Umbilical cord (tissue), 2 donors: ENCODE data around the gene ARSH. TPM values are rescaled to one million over a fixed set of nuclear protein-coding genes. Genes with fewer than 3 reads are reported as not detected.
"Not testable (repeated sequence)": the region's sequence is repeated elsewhere in the genome, so short reads cannot be mapped to it uniquely, and the experiment has no call there.

Experiments
- DNase-seq: peaks from one replicate; pipeline ENCODE4 v3.0.0-alpha.2; 2015; ENCODE audit warnings: low spot score
- total RNA-seq: library from RNA; depleted of rRNA; stranded (reverse); fragments of >200 nt; gene quantifications from one replicate; pipeline ENCODE4 v1.2.3, GENCODE V29; 2014; ENCODE audit warnings: low replicate concordance; ENCODE audit not compliant: insufficient read depth

The ARSH gene
- total RNA-seq: not detected

DNA sequence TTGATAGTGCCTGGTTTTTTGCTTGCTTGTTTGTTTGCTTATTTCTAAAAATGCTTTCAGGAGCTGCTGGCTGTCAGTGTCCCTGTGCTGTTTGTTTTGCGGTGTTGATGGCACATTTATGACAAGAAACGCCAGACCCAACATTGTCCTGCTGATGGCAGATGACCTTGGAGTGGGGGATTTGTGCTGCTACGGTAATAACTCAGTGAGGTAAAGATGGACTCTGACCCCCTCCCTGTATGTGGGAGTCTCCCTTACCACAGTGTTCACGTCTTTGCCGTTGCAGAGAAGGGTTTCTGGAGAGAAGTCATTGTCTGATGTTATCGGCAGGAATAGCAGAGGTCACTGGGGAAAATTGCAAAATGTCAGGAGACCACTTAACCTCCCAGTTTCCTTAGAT is at the start of gene ARSH:
Gene ARSH, plus strand, starts transcription at position 52 of the 400 bp plus-strand sequence. Its CDS starts 67 bp downstream, at position 119.
- no peak for DNase-seq

DNA sequence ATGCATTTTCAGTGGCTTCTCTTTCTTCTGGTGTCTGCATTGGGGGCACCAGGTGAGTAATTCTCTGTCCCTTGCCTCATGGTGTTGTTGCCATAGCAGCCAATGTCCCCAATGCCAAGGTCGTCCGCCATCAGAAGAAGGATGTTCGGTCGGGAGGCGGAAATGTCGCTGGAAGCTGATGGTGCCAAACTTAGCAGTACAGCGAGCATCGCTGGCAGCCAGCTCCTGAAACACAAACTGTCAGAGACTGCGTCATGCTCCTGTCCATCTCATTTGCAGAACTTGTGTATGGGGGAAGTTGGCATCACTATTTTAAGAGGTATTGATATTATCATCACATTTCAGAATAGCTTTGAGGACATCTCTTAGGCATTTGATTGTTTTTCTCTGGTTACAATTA is 48.1 kb upstream of the ARSH start:
- no peak for DNase-seq

DNA sequence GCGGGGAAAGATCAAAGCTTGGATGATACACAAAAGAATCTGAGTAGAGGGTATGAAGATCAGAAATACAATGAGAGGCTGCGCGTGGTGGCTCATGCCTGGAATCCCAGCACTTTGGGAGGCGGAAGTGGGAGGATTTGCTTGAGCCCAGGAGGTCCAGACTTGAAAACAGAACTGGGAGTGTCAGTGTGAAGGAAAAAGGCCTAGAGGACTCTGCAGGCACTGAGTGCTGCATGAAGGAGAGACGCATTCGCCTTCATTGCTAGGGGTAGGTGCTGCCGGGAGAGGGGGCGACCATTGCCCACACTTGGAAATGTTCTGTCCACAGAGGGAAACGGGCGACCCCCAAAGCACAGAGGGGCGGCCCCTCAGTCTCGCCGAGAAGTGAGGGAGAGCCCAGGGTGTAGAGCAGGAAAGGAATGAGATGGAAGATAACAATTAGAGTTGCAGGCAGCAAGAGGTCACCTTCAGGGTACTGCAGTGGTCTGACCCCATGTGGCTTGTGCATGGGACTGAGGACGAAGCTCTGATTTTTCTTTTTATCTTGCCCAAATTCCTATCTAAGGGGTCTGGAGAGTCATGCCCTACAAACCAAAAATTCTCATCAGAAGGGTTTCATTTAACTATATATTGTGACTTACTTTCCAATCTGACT is 45.4 kb upstream of the ARSH start:
- DNase-seq: no peak

- no peak for DNase-seq
Observed at GRCh38 chrX:2962381-2962780, 44.0 kb upstream of the ARSH start.

DNA sequence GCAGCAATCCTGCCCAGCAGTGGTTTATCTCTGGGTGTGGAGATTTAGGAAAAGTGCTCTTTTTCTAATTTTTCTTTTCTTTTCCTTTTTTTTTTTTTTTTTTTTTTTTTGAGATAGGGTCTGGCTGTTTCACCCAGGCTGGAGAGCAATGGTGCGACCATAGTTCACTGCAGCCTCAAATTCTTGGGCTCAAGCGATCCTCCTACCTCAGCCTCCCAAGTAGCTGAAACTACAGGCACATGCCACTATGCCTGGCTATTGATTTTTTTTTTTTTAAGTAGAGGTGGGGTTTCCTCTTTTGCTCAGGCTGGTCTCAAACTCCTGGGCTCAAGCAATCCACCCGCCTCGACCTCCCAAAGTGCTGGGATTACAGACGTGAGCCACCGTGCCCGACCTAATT is 42.9 kb upstream of the ARSH start:
- not testable (repeated sequence) for DNase-seq

- DNase-seq: peak; percentile 72
Observed at GRCh38 chrX:2963992-2964794, 42.2 kb upstream of the ARSH start.

DNA sequence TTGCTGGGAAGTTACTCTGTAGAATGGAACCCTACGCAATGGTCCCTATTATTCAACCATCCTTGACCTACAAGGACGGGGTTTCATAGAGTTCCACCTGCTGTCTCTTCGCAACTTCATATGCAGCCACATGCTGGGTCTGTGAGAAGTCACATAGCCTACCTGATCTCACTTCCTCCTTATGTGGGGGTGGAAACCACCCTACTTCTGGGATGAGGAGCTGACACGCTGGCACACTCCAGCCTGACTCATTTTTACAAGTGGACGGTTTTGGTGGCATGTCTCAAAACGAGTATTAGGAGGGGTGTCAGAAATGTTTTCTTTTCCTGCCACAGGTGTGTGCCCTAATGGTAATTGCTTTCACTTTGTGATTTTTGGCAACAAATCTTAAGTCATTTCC is 40.4 kb upstream of the ARSH start:
- DNase-seq: no peak

- no peak for DNase-seq
Observed at GRCh38 chrX:2967012-2967411, 39.3 kb upstream of the ARSH start.

- DNase-seq: no peak
Observed at GRCh38 chrX:2967584-2967983, 38.8 kb upstream of the ARSH start.

DNA sequence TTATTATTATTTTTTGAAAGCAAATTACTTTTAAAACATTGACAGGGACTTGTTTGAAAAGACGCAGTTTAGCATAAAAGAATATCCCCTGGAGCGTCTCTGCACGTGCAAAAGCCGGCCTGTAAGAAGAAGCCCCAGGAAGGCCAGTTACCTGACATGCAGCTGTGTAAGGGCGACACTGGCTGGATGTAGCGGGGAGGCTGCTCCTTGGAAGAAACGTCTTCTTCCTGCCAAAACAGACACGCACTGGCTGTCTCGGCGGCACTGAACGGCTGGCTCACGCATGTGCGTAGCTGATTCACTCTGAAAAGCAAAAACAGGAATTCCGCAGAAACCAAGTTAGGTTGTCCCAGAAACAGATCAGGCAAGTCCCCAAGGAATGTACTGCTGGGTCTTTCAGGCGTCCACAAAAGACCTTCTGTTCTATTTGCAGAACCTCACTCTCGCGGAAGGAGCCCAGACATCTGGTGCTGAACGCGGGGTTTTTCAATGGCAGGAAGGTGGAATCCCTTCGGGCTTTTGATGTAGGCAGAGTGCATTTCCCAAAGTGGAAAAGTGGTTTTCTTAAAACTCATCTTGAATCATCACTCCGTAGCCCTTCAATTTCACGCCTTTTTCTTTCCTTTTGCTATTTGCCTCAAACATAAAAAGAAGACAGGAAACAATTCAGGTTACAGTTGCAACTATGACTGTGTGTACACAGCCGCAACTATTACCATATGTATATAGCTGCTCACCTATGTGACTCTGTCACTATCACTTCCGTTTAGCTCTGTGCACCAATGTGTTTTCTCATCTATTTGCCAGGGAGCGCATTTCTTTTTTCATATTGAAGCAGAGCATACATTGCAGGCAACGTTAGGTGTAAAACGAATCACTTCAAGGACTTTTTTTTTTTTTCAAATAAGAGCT is 38.1 kb upstream of the ARSH start:
- DNase-seq: peak; percentile 35

GRCh38 chrX:2969021-2969420 is 37.3 kb upstream of the ARSH start:
- no peak for DNase-seq

DNA sequence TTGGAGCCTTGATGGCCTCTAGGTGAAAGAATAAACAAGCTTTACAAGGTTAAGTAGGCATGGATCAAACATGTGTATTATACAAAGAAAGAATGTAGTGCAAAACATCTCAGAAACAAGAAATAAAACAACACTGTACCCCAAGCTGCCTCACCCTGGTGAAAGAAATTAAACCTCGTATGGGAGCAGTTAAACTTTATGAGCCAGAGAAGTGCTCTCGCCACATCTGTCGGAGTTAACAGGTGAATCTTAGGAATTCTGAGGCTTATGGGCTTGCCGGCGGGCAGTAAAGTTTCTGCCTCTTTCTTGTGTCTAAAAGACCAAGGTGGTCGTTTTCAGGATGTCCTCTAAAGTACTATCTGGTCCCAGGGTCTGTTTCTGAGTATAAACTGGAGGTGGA is 34.0 kb upstream of the ARSH start:
- no peak for DNase-seq

DNA sequence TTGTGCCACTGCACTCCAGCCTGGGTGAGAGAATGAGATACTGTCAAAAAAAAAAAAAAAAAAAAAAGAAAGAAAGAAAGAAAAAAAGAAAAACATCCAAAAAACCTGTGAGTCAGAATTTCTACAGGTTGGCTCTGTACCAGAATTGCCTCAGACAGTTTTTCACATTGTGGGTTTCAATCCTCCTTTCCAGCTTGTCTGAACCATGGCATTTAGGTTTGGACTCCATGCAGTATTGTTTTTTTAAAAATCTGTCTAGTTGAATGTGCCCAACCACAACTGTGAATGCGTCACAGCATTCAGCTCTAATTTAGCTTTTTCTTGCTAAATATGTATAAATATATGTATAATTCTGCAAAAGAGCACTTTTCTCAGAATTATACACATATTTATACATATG is 31.4 kb upstream of the ARSH start:
- DNase-seq: no peak

GRCh38 chrX:2978639-2979038 is 27.7 kb upstream of the ARSH start:
- DNase-seq: not testable (repeated sequence)

DNA sequence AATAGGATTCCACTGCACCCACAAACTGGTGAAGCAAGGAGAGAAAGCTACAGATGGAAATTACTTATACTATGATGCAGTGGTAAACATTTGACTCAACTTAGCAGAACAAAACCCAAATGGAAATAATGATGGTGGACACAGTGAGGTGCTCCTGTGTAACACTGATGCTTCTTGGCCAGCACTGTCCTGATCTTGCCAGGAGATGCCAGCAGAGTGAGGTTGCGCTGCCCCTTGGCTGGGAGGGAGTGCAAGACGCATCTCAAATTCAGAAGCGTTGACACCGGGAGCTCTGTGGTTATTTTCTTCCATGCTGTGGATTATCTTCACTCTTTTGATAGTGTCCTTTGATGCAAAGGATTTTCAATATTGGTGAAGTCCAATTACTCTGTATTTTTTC is 22.0 kb upstream of the ARSH start:
- DNase-seq: no peak

DNA sequence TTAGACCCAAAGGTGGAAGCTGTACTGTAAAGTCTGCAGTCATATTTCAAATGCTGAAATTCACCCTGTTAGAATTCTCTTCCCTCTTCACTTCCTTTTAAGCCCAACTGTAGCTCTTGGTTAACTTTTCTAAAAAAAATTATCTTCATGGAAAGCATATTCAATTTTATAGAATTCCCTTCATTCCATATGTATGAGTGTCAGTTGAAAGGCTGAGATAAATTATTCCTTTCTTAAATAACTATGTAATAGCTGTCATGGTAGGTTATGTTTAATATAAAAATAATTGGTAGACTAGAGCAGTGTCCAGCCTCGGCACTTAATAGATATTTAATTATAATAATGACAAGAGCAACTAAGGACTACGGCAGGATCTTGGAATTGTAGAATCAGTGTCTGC is 16.8 kb upstream of the ARSH start:
- DNase-seq: peak; percentile 25

DNA sequence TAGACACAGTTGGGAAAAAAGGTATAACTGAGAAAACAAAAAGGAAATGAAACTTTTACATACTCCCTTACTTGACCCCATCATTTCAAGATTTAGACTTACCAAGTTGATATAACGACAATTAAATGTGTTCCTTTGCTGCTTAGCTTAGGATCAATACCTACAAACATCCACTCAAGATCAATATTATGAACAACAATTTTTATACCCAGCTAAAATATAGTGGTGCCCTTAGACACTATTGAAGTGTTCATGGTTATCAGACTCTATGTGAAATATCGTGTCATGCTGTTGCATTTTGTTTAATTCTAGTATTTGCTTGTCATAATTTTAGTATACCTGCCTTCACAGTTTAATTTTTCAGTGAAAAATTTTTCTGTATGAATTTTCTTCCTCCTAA is 4.2 kb downstream of the ARSH start:
- no peak for DNase-seq

DNA sequence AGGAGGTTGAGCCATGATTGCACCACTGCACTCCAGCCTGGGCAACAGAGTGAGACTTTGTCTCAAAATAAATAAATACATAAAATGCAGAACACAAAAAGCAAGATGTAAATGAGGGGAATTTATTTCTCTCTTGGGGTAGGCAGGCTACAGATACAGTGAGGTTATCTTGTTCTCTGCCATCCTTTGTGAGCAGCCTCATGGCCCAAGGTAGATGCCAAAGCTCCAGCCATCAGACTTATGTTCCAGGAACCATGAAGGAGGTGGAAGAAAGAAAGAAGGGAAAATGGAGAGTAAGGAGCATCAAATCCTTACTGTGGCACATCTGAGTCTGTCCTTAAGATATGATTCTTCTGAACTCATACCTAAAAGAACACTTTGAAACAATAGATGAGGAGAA is 11.1 kb downstream of the ARSH start:
- no peak for DNase-seq

DNA sequence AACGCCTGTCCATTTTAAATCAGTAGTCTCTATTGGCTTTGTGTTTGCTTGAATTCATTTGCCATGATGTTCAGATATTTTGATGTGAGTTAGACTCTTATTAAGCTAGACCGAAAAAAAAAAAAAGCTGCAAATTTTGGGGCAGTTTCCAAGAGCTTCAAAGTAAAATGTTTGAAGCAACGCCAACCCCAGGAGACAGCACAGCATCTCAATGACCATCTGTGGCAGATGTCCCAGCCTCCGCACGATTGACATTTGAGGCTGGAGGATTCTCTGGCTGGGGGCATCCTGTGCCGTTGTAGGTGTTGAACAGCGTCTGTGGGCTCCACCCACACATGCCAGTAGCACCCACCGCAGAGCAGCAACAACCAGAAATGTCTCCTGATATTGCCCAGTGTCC is 17.8 kb downstream of the ARSH start:
- DNase-seq: no peak

GRCh38 chrX:3026074-3026815 is 19.9 kb downstream of the ARSH start:
- peak; percentile 54 for DNase-seq

- DNase-seq: no peak
Observed at GRCh38 chrX:3029129-3029528, 22.8 kb downstream of the ARSH start.
